SK-N-SH treated with all-trans-retinoic acid at 6 μM for 48 hours (cell line): ENCODE data around the gene ADCK1.

Experiments used
- GLIS3 ChIP-seq: fragments of 250-450 bp; sonication (Bioruptor Pico); IDR thresholded peaks from 2 replicates; pipeline ENCODE4 v1.5.0; 2020; ENCODE audit warnings: mild to moderate bottlenecking, moderate library complexity
- OSR1 ChIP-seq: fragments of 250-450 bp; sonication (Bioruptor Pico); IDR thresholded peaks from 2 replicates; pipeline ENCODE4 v1.8.0; 2022; ENCODE audit warnings: moderate library complexity, mild to moderate bottlenecking, inconsistent platforms
- ZC3H10 ChIP-seq: fragments of 250-450 bp; sonication (Bioruptor Pico); IDR thresholded peaks from 2 replicates; pipeline ENCODE4 v1.5.1; 2021; ENCODE audit warnings: mild to moderate bottlenecking, moderate library complexity

DNA sequence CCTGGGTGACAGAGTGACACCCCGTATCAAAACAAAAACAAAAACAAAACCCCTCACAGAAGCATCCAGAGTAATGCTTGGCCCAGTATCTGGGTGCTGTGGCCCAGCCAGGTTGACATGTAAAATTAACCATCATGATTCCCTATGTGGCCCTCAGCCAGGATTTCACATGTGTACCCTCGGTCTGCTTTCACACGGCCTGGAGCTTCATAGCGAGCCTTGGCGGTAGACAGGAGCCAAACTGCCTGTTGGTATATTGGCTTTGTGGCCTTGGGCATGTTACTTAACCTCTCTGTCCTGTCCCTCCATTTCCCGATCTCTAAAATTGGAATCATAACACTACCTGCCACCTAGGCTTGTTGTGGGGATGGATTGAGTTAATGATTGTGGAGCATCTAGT is 65.5 kb downstream of the ADCK1 start:
- no peak for TF ChIP-seq ZC3H10 (CRISPR knock-in tag)
- TF ChIP-seq OSR1 (CRISPR knock-in tag), result no peak
- no peak for TF ChIP-seq GLIS3
